ENCODE measurements around the gene FAM229A. TPM values are rescaled to one million over a fixed set of nuclear protein-coding genes. Genes with fewer than 3 reads are reported as not detected.

FAM229A gene
- total and polyA plus RNA-seq, 4 donors, result 1.1 to 15.5 (median 9.8) TPM

DNA sequence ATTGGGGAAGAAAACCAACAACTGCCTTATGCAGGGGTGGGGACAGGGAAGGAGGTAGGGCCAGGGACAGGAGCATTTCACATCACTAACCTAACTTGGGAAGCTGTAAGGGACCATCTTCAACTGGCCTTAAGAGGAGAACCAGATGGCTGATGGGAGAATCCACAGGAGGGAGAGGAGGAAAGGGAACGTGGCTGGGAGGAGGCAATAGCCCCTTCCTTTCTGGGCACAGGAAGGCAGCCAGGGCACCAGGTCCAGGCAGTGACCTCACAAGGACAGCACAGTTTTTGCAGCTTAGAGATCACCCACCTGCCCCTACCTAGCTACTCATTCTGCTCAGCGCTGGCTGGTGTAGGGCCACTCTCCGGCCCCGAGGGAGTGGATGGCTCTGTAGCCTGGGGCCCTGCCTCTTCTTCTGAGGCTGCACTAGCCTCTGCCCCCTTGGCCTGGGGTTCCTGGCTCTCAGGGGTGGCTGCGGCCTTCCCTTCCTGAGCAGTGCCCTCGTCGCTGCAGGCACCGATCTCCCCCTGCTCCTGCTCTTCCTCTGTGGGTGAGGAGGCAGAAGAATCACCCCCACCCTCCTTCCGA lies 27.9 kb downstream of the FAM229A start:
- 11% methylated on average over 4 of the region's 9 CpGs for WGBS (ENCODE audit: insufficient coverage)
- Histone ChIP-seq H3K36me3 (ENCODE audit: control insufficient read depth, insufficient read depth, low read length) (peaks cover 46% of the 10 kb centered on the region), H3K27ac (ENCODE audit: low read depth, low read length) (peak overlapping the region; percentile 42), H3K4me3 (ENCODE audit: low read depth, low read length) (peak overlapping the region; percentile 63), H3K9me3 (ENCODE audit: control insufficient read depth, insufficient read depth, low read length) (no peaks in the 10 kb centered on the region), H3K4me1 (ENCODE audit: control insufficient read depth, insufficient read depth, low read length) (peaks cover 63% of the 10 kb centered on the region), H3K27me3 (ENCODE audit: control insufficient read depth, insufficient read depth, low read length) (no peaks in the 10 kb centered on the region)
- DNase-seq (ENCODE audit: low read depth in 4 of 6, low spot score in 6 of 6), result no peak

GRCh38 chr1:32333251-32333963 lies 28.9 kb downstream of the FAM229A start:
- Histone ChIP-seq H3K9me3 (ENCODE audit: control insufficient read depth, insufficient read depth, low read length) (no peaks in the 10 kb centered on the region), H3K4me3 (ENCODE audit: low read depth, low read length) (no peak overlapping the region), H3K36me3 (ENCODE audit: control insufficient read depth, insufficient read depth, low read length) (peaks cover 46% of the 10 kb centered on the region), H3K27me3 (ENCODE audit: control insufficient read depth, insufficient read depth, low read length) (no peaks in the 10 kb centered on the region), H3K27ac (ENCODE audit: low read depth, low read length) (no peak overlapping the region), H3K4me1 (ENCODE audit: control insufficient read depth, insufficient read depth, low read length) (peaks cover 54% of the 10 kb centered on the region)
- 56% methylated on average over 1 of the region's 3 CpGs for WGBS (ENCODE audit: insufficient coverage)
- DNase-seq (ENCODE audit: low read depth in 4 of 6, low spot score in 6 of 6), result no peak

GRCh38 chr1:32332290-32333079 lies 29.8 kb downstream of the FAM229A start:
- peak in 1 of 6 donors; percentile 41 for DNase-seq (ENCODE audit: low read depth in 4 of 6, low spot score in 6 of 6)
- Histone ChIP-seq H3K4me1 (ENCODE audit: control insufficient read depth, insufficient read depth, low read length) (peaks cover 44% of the 10 kb centered on the region), H3K36me3 (ENCODE audit: control insufficient read depth, insufficient read depth, low read length) (peaks cover 49% of the 10 kb centered on the region), H3K27ac (ENCODE audit: low read depth, low read length) (peak overlapping the region; percentile 57), H3K27me3 (ENCODE audit: control insufficient read depth, insufficient read depth, low read length) (no peaks in the 10 kb centered on the region), H3K4me3 (ENCODE audit: low read depth, low read length) (no peak overlapping the region), H3K9me3 (ENCODE audit: control insufficient read depth, insufficient read depth, low read length) (no peaks in the 10 kb centered on the region)
- 59% methylated on average over 3 of the region's 3 CpGs for WGBS (ENCODE audit: insufficient coverage)

DNA sequence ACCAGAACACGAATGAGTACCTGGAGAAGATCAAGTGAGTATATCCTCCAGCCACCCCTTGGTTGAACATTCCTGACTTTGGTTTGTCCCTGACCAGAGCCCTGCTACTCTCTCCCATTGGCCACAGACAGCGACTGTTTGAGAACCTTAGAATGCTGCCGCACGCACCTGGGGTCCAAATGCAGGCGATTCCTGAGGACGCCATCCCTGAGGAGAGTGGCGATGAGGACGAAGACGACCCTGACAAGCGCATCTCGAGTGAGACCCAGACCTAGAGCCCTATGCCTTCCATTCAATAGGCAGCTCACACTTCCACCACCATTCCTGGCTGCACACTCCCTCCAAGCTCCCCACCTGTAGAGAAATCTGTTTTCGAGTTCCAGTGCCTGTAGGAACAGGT lies 30.7 kb downstream of the FAM229A start:
- WGBS (ENCODE audit: insufficient coverage), result 93% methylated on average over 12 of the region's 12 CpGs
- Histone ChIP-seq H3K4me1 (ENCODE audit: control insufficient read depth, insufficient read depth, low read length) (peaks cover 35% of the 10 kb centered on the region), H3K9me3 (ENCODE audit: control insufficient read depth, insufficient read depth, low read length) (no peaks in the 10 kb centered on the region), H3K27me3 (ENCODE audit: control insufficient read depth, insufficient read depth, low read length) (no peaks in the 10 kb centered on the region), H3K27ac (ENCODE audit: low read depth, low read length) (no peak overlapping the region), H3K4me3 (ENCODE audit: low read depth, low read length) (no peak overlapping the region), H3K36me3 (ENCODE audit: control insufficient read depth, insufficient read depth, low read length) (peaks cover 54% of the 10 kb centered on the region)
- no peak for DNase-seq (ENCODE audit: low read depth in 4 of 6, low spot score in 6 of 6)

- peaks cover 30% of the 10 kb centered on the region for H3K4me1 ChIP-seq (ENCODE audit: control insufficient read depth, insufficient read depth, low read length)
- H3K9me3 ChIP-seq (ENCODE audit: control insufficient read depth, insufficient read depth, low read length), result no peaks in the 10 kb centered on the region
- no peak overlapping the region for H3K4me3 ChIP-seq (ENCODE audit: low read depth, low read length)
- no peak overlapping the region for H3K27ac ChIP-seq (ENCODE audit: low read depth, low read length)
- peaks cover 54% of the 10 kb centered on the region for H3K36me3 ChIP-seq (ENCODE audit: control insufficient read depth, insufficient read depth, low read length)
- DNase-seq (ENCODE audit: low read depth in 4 of 6, low spot score in 6 of 6), result no peak
- H3K27me3 ChIP-seq (ENCODE audit: control insufficient read depth, insufficient read depth, low read length), result no peaks in the 10 kb centered on the region
- WGBS (ENCODE audit: insufficient coverage), result 91% methylated on average over 11 of the region's 12 CpGs
Observed at GRCh38 chr1:32330558-32331151, 31.6 kb downstream of the FAM229A start.

DNA sequence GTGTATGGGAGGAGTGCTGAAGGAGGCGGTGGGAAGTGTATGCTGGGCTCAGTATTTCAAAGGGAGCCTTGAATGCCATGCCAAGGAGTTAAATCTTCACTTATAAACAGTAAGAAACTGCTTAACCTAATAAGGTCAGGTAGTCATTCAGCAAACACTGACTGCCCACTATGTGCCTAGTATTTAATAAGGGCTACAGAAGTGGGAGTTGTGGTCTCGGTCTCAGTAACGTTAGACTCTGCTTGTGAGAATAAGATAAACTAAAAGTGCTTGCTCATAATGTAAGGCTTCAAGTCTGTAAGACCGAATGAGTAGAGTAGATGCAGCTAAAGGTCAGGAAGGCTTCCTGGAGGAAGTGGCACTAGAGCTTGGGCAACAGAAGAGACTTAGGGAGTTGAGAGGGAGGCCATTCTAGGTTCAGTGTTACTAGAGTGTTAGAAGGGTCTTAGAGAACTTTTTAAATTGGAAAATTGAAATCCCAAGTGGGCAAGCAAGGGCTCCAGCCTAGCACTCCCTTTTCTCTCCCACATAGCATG lies 32.3 kb downstream of the FAM229A start:
- peaks cover 30% of the 10 kb centered on the region for H3K4me1 ChIP-seq (ENCODE audit: control insufficient read depth, insufficient read depth, low read length)
- H3K36me3 ChIP-seq (ENCODE audit: control insufficient read depth, insufficient read depth, low read length), result peaks cover 54% of the 10 kb centered on the region
- no peaks in the 10 kb centered on the region for H3K27me3 ChIP-seq (ENCODE audit: control insufficient read depth, insufficient read depth, low read length)
- H3K9me3 ChIP-seq (ENCODE audit: control insufficient read depth, insufficient read depth, low read length), result no peaks in the 10 kb centered on the region
- no peak overlapping the region for H3K27ac ChIP-seq (ENCODE audit: low read depth, low read length)
- 92% methylated on average over 3 of the region's 4 CpGs for WGBS (ENCODE audit: insufficient coverage)
- H3K4me3 ChIP-seq (ENCODE audit: low read depth, low read length), result no peak overlapping the region
- no peak for DNase-seq (ENCODE audit: low read depth in 4 of 6, low spot score in 6 of 6)

GRCh38 chr1:32327204-32327603 lies 35.1 kb downstream of the FAM229A start:
- peaks cover 35% of the 10 kb centered on the region for H3K36me3 ChIP-seq (ENCODE audit: control insufficient read depth, insufficient read depth, low read length)
- 97% methylated on average over 7 of the region's 11 CpGs for WGBS (ENCODE audit: insufficient coverage)
- DNase-seq (ENCODE audit: low read depth in 4 of 6, low spot score in 6 of 6), result no peak
- H3K9me3 ChIP-seq (ENCODE audit: control insufficient read depth, insufficient read depth, low read length), result no peaks in the 10 kb centered on the region
- no peak overlapping the region for H3K4me3 ChIP-seq (ENCODE audit: low read depth, low read length)
- H3K27me3 ChIP-seq (ENCODE audit: control insufficient read depth, insufficient read depth, low read length), result no peaks in the 10 kb centered on the region
- no peak overlapping the region for H3K27ac ChIP-seq (ENCODE audit: low read depth, low read length)
- H3K4me1 ChIP-seq (ENCODE audit: control insufficient read depth, insufficient read depth, low read length), result peaks cover 7% of the 10 kb centered on the region

DNA sequence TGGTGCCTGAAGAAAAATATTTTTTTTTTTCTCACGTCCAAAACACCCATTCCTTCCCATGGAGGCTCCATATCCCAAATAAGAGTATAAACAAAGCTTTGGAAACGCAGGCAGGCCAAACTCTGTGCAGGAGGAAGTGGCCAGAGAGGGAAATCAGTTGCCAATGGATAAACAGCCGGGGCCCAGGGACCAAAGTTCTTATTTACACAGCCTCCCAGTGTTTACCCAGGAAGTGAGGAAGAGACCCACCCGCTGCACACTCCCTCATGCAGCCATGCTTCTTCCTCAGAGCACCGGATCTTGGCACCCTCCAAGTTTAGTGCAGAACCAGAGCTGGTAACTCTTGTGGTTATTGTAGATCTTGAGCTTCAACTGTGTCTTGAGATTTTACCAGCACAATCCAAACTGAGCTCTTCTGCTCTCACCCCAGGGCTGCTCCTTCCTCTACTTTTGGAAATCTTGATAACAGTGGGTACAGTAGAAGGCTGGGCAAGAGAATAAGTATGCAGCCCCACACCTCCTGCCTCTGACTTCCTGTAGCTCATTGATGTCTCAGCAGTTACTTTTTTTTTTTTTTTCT lies 40.5 kb downstream of the FAM229A start:
- Histone ChIP-seq H3K27ac (ENCODE audit: low read depth, low read length) (no peak overlapping the region), H3K9me3 (ENCODE audit: control insufficient read depth, insufficient read depth, low read length) (no peaks in the 10 kb centered on the region), H3K27me3 (ENCODE audit: control insufficient read depth, insufficient read depth, low read length) (no peaks in the 10 kb centered on the region), H3K4me1 (ENCODE audit: control insufficient read depth, insufficient read depth, low read length) (no peaks in the 10 kb centered on the region), H3K36me3 (ENCODE audit: control insufficient read depth, insufficient read depth, low read length) (peaks cover 14% of the 10 kb centered on the region), H3K4me3 (ENCODE audit: low read depth, low read length) (no peak overlapping the region)
- no peak for DNase-seq (ENCODE audit: low read depth in 4 of 6, low spot score in 6 of 6)
- WGBS (ENCODE audit: insufficient coverage), result 100% methylated on average over 2 of the region's 5 CpGs

All from spinal cord (tissue), 10 donors.